ENCODE measurements around the gene CAMK2N1. TPM values are rescaled to one million over a fixed set of nuclear protein-coding genes. Genes with fewer than 3 reads are reported as not detected.

CAMK2N1 gene
- total RNA-seq, 4 donors from 2014 or later: 74.3 to 126 (median 85.9) TPM

DNA sequence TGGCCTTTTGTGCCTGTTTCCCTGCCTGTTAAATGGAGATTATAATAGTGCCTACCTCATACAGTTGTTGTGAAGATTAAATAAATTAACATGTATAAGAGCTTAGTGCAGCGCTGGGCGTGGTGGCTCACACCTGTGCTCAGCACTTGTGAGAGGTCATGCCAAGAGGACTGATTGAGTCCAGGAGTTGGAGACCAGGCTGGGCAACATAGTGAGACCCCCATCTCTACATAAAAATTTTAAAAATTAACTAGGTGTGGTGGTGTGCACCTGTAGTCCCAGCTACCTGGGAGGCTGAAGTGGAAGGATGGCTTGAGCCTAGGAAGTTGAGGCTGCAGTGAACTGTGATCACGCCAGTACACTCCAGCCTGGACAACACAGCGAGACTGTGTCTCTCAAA lies 12.1 kb downstream of the CAMK2N1 start:
- in situ Hi-C loops (cut with MboI; ENCODE audit: low pct_ligation_motif_present in 1 of 4, low pct_unique_long_range_greater_than_20kb in 1 of 4, low sequenced_read_pairs in 3 of 4): no loop called here
- intact Hi-C loops (cut with DNase I; ENCODE audit: low total_unique reads): no loop called here
- Histone ChIP-seq H3K27me3 (peaks cover 7% of the 10 kb centered on the region), H3K9me3 (no peaks in the 10 kb centered on the region), H3K4me3 (no peak overlapping the region), H3K4me1 (peaks cover 26 to 64% (median 55%) of the 10 kb centered on the region in 4 donors), H3K36me3 (no peaks in the 10 kb centered on the region), H3K27ac (peak overlapping the region in 3 of 4 donors; percentile 79 to 92 (median 90))
- 78 to 86% methylated on average over 4 of the region's 4 CpGs for WGBS, 2 donors (ENCODE audit: low coverage in 1 of 2)
- no peak for TF ChIP-seq POLR2AphosphoS5 (IDR thresholded peaks at IDR 0.05)
- TF ChIP-seq, protein P1, sequence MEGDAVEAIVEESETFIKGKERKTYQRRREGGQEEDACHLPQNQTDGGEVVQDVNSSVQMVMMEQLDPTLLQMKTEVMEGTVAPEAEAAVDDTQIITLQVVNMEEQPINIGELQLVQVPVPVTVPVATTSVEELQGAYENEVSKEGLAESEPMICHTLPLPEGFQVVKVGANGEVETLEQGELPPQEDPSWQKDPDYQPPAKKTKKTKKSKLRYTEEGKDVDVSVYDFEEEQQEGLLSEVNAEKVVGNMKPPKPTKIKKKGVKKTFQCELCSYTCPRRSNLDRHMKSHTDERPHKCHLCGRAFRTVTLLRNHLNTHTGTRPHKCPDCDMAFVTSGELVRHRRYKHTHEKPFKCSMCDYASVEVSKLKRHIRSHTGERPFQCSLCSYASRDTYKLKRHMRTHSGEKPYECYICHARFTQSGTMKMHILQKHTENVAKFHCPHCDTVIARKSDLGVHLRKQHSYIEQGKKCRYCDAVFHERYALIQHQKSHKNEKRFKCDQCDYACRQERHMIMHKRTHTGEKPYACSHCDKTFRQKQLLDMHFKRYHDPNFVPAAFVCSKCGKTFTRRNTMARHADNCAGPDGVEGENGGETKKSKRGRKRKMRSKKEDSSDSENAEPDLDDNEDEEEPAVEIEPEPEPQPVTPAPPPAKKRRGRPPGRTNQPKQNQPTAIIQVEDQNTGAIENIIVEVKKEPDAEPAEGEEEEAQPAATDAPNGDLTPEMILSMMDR (IDR thresholded peaks at IDR 0.05): no peak
- no peak for TF ChIP-seq POLR2A (IDR thresholded peaks at IDR 0.05)
- DNase-seq: no peak

DNA sequence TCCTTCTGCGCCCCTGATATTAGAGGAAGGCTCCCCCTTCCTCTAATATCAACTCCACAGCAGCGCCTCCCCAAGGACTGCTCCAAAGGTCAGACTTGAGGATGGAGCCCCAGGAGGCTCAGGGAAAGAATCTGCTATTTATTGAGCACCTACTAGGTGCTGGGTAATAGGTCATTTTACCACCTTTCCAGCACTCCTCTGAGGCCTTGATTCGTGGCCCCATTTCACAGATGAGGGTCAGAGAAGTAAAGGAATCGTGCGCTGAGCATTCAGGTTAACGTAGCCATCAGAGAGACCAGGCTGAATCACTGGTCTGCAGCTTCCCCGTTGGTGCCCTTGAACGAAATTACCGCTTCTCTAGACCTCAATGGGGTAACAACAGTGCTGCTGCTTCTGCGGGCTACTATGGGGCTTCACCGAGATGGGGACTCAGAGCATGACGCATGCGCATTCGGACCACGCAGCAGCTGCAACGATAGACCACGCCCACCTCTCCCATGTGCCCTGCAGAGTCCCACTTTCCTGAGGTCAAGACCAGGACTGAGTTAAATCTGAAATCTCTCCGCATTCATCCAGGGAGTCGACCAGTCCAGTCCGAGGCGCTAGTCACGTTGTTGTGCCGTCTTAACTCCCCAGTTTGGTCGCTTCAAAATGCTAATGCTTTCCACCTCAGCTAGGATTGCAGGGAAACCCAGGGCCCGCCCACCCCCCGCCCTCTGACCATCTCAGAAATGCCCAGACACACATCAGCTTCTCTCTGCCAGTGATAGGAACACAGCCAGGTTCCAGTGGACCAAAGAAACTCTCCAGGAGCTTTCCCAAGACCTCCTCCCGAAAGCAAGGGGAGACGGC lies 12.9 kb downstream of the CAMK2N1 start:
- 57 to 100% methylated on average over 2 to 25 of the region's 28 CpGs for WGBS, 2 donors (ENCODE audit: low coverage in 1 of 2)
- Histone ChIP-seq H3K4me1 (peaks cover 18 to 56% (median 48%) of the 10 kb centered on the region in 4 donors), H3K27me3 (peaks cover 7% of the 10 kb centered on the region), H3K36me3 (no peaks in the 10 kb centered on the region), H3K27ac (peak overlapping the region in 3 of 4 donors; percentile 79 to 92 (median 90)), H3K9me3 (no peaks in the 10 kb centered on the region), H3K4me3 (no peak overlapping the region)
- peak; percentile 56 for DNase-seq
- intact Hi-C loops (cut with DNase I; ENCODE audit: low total_unique reads): no loop called here
- TF ChIP-seq, protein P1 (IDR thresholded peaks at IDR 0.05): no peak
- no peak for TF ChIP-seq POLR2A (IDR thresholded peaks at IDR 0.05)
- no peak for TF ChIP-seq POLR2AphosphoS5 (IDR thresholded peaks at IDR 0.05)
- TF ChIP-seq EP300 (IDR thresholded peaks at IDR 0.05; ENCODE audit: low read depth): no peak
- in situ Hi-C loops (cut with MboI; ENCODE audit: low pct_ligation_motif_present in 1 of 4, low pct_unique_long_range_greater_than_20kb in 1 of 4, low sequenced_read_pairs in 3 of 4): no loop called here

DNA sequence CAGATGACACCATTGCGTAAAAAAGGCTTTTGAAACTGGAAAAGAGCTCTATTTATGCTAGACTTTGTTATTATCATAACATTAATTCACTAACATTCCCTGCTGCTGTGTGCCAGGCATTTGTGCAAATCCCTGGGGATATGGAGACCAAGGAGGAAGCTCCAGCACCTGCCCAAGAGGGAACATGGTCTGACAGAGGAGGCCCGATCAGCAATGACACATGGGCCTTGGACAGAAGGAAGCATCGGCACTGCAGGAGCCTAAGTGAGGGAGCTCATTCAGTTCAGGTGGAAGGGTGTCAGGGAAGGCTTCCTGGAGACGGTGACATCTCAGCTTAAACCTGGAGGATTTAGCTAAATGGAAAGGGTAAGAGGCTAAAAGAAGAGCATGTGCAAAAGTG lies 13.9 kb downstream of the CAMK2N1 start:
- WGBS, 2 donors (ENCODE audit: low coverage in 1 of 2): 93 to 96% methylated on average over 4 of the region's 4 CpGs
- TF ChIP-seq EP300 (IDR thresholded peaks at IDR 0.05; ENCODE audit: low read depth): no peak
- no peak for TF ChIP-seq POLR2AphosphoS5 (IDR thresholded peaks at IDR 0.05)
- TF ChIP-seq POLR2A (IDR thresholded peaks at IDR 0.05): no peak
- TF ChIP-seq, protein P1 (IDR thresholded peaks at IDR 0.05): no peak
- H3K9me3 ChIP-seq: no peaks in the 10 kb centered on the region
- no peak overlapping the region for H3K27ac ChIP-seq
- peaks cover 7% of the 10 kb centered on the region for H3K27me3 ChIP-seq
- no peak overlapping the region for H3K4me3 ChIP-seq
- no peak for DNase-seq
- in situ Hi-C loops (cut with MboI; ENCODE audit: low pct_ligation_motif_present in 1 of 4, low pct_unique_long_range_greater_than_20kb in 1 of 4, low sequenced_read_pairs in 3 of 4): no loop called here
- intact Hi-C loops (cut with DNase I; ENCODE audit: low total_unique reads): no loop called here
- no peaks in the 10 kb centered on the region for H3K36me3 ChIP-seq
- peaks cover 10 to 47% (median 38%) of the 10 kb centered on the region in 4 donors for H3K4me1 ChIP-seq

DNA sequence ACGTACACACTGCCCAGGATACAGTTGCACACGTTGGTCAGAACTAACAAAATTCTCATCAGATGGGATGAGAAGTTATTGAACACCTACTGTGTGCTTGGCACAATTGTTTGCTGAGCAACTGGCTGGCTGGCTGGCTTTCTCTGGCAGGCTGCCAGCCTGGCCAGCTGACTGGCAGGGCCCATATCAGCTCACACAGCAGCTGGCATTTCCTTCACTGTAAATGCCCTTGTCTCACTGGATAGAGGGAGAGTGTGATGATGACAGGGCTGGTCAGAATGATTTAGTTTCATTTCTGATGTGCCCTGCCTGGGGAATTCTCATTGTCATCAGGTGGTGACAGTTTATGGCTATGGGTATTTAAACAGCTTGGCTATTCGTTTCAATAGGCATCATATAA lies 15.8 kb downstream of the CAMK2N1 start:
- Histone ChIP-seq H3K9me3 (no peaks in the 10 kb centered on the region), H3K4me3 (no peak overlapping the region), H3K27me3 (no peaks in the 10 kb centered on the region), H3K36me3 (no peaks in the 10 kb centered on the region), H3K27ac (peak overlapping the region; percentile 33 to 57 (median 46)), H3K4me1 (peaks cover 4 to 29% (median 21%) of the 10 kb centered on the region in 4 donors)
- in situ Hi-C loops (cut with MboI; ENCODE audit: low pct_ligation_motif_present in 1 of 4, low pct_unique_long_range_greater_than_20kb in 1 of 4, low sequenced_read_pairs in 3 of 4) (no loop called here), intact Hi-C loops (cut with DNase I; ENCODE audit: low total_unique reads) (no loop called here)
- peak; percentile 20 to 75 (median 58) for TF ChIP-seq POLR2AphosphoS5 (IDR thresholded peaks at IDR 0.05)
- no peak for TF ChIP-seq POLR2A (IDR thresholded peaks at IDR 0.05)
- 42 to 44% methylated on average over 3 of the region's 3 CpGs for WGBS, 2 donors (ENCODE audit: low coverage in 1 of 2)
- DNase-seq: peak; percentile 46

All from transverse colon (tissue), 4 donors.